NCI-H2171 treated with DMSO at 0.1 percent for 48 hours (cell line): ENCODE results near the gene XCL2.

Source experiments
- DNase-seq: peaks from one replicate; lab custom pipeline; 2025; lab: John Stamatoyannopoulos, UW

The XCL2 gene

DNA sequence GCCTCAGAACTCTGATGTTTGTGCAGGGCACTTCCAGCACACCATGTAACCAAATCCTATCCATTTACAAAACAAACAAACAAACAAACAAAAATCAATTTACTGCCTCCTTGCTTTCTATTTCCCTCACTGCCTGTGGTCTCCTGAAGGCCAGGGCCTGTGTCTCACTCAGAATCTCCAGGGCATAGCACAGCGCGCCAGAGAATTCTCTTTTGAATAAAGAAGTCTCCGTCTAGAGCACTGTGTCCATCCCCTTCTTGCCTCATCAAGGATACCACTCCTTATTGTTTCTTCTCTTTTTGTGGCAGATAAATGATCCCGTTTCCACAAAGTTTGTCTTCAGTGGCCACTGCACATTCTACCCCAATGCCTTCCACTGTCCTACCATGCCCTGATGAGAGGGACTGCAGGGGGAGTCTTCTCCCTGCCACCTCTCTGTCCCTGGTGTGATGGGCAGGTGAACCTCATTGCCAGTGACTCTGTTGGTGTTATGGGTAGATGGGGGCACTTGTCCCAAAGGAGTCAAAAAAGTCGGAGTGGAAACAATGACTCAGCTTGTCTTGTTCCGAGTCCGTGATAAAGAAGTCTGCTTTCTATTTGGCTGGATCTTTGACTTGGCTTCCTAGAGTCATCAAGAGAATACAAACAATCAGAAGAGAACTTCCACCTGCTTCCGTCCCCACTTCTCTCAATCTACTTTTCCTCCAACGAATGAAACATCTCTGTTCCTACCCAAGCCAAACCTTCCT is 30.0 kb downstream of the XCL2 start:
- no peak for DNase-seq

DNA sequence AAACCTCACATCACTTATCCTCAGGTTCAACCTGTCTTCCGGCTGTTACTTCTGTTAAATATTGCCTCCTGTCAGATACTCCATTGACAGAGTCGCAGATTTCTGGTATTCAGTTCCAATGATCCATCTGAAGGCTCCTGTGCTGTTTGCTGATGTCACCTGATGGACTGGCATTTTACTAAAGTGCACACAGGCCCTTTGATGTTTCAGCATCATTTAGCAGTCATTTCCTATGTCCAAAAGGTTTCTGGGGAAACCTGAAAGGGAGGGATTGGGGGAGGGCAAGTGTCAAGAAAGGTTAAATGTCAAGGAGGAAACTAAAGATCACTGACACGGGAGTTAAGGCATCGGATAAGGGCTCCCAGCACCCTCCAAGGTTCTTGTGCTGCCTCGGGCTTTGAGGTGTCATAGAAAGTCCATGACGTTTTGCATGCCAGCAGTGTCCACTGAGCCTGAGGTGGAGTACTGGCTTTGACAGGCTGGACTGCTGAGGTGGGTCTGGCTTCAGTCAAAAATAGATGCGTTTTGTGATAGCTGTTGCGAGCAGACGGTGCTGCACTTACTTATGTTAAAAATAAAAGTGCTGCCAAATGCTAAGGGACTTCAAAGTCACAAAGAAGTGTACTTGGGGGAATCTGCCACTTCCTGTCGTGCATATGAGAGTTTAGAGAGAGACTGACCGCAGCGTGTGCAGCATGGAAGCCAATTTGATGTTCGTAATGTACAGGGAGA is 30.8 kb downstream of the XCL2 start:
- no peak for DNase-seq

- DNase-seq, result no peak
Measured at GRCh38 chr1:168509875-168510791, 33.7 kb downstream of the XCL2 start.

DNA sequence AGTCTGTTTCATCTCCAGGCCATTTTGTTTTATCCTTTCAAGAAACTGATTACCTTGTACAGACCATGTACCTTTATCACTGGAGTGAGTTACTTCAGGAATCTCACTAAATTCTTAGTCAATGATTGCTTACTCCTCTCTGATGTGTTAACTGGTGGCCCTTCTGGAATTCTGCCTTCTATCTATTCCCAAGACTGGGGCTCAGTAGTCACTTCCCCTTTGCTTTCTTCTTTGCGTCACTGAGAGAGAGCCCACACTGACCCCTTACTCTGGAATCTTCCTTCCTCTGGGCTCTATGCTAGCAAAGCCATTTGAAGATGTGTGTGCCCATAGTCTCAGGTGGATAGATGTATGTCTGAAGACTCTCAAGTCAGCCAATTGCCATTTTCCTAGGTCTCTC is 34.6 kb downstream of the XCL2 start:
- no peak for DNase-seq

GRCh38 chr1:168507828-168508227 is 36.0 kb downstream of the XCL2 start:
- DNase-seq, result no peak

DNA sequence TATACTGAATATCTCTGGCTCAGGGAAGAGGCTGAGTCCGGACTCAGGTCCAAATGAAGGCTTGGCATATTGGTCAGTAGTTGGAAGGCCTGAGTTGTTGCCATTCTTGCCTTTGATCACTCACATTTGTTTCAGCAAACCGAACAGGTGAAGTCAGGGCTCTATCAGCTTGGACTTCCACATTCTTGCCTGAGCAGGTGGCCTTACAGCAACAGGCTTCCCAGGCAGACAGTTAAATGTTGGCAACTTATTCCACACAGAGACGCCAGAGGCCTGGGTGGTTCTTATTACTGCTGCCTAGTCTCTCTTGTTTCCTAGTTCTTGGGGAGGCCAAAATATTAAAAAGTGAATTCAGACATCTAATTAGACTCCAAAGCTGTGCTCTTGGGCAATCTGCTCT is 36.6 kb downstream of the XCL2 start:
- DNase-seq, result no peak

DNA sequence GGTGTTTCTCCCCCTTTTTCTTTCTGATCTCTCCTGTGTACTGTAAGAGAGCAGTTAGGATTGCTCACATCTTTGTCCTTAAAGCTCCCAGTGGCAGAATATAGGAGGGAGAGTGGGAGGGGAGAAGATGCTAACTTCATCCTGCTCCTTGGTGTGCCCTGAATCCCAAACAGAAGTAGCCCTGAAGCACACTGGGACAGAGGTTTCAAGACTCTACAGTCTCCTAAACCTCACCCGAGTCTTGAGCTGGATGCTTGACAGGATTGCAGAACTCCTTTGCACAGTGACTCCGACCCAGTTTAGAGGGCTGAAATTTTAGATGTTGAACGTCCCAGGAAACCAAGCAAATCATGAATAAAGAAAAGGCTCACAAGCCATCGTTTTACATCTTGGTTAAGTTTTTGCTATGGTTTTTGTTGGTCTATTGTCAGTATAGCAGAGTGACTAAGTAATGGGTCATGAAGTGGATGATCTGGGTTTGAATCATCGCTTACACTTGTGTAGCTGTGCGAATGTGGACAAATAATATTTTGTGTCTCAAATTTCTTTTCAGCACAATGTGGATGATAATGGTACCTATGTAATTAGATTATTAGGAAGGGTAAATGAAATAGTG is 37.5 kb downstream of the XCL2 start:
- DNase-seq, result no peak

DNA sequence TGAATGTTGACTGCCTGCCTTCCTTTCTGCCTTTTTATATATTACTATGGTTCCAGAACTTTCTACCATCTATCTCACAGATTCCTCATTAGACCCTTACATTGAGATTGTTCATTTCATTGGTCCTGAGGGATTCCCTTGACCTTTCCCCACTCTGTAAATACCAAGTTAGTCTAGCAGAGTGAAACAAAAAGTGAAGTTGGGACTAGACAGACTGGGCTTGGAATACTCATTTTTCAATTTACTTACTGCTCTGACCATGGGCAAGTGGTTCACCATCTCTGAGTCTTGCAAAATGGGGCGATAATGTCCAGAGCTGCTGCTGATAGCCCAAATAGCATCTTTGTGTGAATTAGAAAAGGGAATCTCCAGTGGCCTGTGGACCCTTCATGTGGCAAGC is 38.8 kb downstream of the XCL2 start:
- DNase-seq, result no peak

DNA sequence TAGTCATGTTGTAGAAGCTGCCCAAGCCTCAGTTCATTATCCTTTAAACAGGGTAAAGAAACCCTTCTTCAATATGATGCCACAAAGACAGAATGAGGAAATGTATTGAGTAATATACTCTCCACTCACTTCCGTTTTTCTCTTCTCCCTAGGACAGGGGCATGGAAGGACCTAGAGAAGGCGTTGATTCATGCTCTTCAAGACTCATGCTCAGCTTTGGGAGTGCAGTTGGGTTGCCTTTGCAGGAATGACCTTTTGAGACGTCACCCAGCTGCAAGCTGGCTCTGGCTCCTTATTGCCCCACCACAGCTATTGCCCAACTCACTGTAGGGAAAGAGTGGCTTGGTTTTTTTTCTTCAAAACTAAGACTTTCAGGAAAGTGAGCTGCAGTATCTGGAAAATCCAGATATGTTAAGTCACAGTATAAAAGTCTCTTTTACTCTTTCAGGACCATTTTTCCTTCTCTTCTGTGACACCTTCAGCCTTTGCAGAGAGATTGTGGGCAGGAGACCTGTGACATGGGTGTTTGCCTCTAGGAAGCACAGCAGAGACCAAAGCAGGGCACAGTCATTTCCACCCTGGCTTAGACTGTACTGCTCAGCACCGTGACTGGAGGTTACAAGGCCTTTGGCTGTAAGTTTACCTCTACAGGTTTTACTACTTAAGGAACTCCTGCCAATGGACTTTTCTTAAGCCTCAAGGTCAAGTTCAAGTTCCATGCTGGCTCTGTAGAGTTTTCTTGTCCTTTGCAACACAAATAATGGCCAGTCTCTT is 39.5 kb downstream of the XCL2 start:
- no peak for DNase-seq

DNA sequence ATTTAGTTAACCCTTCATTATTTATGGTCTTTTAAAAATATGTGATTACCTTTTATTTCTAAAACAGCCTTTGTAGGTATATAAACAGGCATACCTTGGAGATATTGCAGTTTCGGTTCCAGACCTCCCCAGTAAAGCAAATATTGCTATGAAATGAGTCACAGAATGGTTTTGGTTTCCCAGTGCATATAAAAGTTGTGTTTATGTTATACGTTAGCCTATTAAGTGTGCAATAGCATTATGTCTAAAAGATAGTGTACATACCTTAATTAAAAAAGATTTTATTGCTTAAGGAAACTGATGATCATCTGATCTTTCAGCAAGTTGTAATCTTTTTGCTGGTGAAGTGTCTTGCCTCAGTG is 44.1 kb downstream of the XCL2 start:
- no peak for DNase-seq

DNA sequence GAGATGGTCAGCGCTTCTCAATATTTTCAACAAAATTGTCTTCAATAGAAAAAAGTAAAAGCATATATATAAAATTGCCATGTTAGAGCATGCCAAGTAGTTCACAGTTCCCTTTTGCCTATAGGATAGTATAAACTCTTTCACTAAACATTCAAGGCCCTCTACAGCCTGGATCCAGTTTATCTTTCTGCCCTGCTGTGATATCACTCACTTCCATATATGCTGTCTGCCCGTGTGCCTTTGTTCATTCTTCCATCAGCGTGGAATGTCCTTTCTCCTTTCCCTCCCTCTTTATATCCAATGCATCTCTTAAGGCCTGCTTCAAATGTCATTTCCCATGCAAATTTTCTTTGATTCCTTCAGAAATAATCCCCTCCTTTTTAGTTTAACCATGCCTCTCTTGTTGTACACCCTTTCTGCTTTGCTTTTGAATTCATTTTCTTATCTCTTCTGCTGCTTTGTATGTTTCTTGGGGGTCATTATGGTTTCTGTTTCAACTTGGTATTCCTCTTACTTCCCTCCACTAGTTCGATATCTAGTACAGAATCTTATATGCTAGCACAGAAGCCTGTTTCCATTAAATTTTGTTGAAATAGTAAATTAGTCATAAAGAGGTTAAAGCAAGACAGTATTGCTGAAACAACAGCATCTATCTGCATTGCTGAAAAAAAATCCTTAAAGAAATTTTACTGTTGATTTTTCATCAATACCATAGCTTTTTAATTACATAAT is 44.7 kb downstream of the XCL2 start:
- no peak for DNase-seq

- peak; percentile 79 for DNase-seq
Measured at GRCh38 chr1:168498159-168498631, 45.6 kb downstream of the XCL2 start.

DNA sequence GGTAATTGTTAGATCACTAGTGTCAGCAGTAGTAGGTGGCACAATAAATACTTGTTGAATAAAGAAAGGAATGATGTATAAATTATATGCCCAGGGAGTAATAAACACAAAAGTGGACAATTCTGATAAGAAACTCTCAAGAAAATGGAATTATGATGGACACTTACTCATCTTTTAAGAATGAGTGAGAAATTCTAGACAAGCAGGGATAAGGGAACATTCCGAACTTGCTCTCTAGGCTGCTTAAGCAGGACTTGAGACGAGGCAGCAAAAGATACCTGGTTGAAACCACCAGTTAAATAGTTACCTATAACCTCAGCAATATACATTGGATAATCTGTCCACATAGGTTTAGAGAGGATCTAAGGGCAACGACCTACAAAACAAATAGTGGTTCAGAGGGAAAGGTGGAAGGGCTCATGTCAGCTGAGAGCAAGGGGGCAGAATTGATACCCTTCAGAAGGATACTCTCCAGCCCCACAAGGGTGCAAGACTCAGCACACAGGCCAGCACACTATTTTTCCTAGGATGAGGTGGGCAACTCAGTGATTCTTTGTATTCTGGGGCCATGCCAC is 46.3 kb downstream of the XCL2 start:
- DNase-seq, result peak; percentile 4

DNA sequence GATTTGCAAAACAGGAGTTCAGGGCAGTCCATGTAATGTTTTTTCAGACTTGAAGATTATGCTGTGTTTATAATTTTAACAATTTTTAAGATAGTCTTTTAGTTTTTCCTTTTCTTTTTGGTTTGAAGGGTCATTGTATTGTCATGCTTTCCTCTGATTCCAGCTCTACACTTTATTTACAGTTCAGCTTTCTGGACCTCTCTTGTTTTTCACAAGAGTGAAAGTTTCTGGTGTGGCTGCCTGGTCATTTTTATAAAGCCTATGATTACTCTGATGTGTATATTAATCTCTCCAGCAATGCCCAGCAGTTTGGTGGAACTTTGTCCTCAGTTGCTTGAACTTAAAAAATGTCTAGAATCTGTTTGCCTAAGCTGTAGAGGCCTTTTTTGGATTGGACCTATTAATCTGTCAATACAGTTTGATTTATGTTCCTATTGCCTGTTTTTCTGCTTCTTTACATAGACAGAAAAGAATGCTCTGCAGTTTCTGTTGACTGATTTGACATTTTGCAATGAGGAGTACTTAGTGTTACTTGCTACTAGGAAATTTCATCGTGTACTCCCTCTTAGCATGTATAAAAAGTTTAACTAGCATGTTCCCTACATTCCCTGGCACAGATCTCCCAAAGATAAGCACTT is 52.2 kb downstream of the XCL2 start:
- DNase-seq, result no peak
